HepG2 (cell line): ENCODE data around the gene MSI2. TPM values are rescaled to one million over a fixed set of nuclear protein-coding genes. Genes with fewer than 3 reads are reported as not detected.

Experiments
- ATAC-seq: fragments of 200-7000 bp; cut with Tn5 transposase; 3 replicates; pipeline ENCODE4 v1.9.1; 2020; ENCODE audit warnings: mild to moderate bottlenecking, moderate library complexity
- BruUV-seq: library from RNA; stranded (reverse); fragments of 400-500 nt; replicated peaks from 2 replicates; lab custom pipeline; 2021; lab: Mats Ljungman, UMichigan
- CTCF ChIA-PET: fragments of 300-600 bp; formaldehyde crosslinking; extraction: SDS; loops from one replicate; lab custom pipeline; 2021; ENCODE audit warnings: low total read pairs, inconsistent platforms, low intra/inter-chr PET ratio; lab: Yijun Ruan, JAX
- POLR2A ChIA-PET: fragments of 350-600 bp; sonication (Branson Sonifier 250); formaldehyde crosslinking; loops from one replicate; lab custom pipeline; 2020; ENCODE audit warnings: antibody characterized with exemption, inconsistent platforms; lab: Yijun Ruan, JAX
- DNase-seq: peaks from one replicate; pipeline ENCODE4 v3.0.0-alpha.2; 2015; ENCODE audit warnings: low spot score
- FAIRE-seq: peaks from 3 replicates; lab custom pipeline; 2011; peaks lifted over from hg19 to GRCh38; lab: Jason Lieb, UNC
- H2AFZ ChIP-seq: one replicate; pipeline ENCODE4 v1.6.1; 2011; ENCODE audit warnings: low read length, inconsistent platforms
- H3K27ac ChIP-seq: fragments of 300-600 bp; 3 replicates; pipeline ENCODE4 v1.8.0; 2011; ENCODE audit warnings: mixed run types, mild to moderate bottlenecking, mixed read lengths, low read length, inconsistent platforms; ENCODE audit not compliant: insufficient read depth; ENCODE audit errors: extremely low read length
- H3K27me3 ChIP-seq, 2 experiments: fragments of 200-600 bp in 1 of 2; 2 replicates in 1 of 2; 3 replicates in 1 of 2; pipeline versions ENCODE4 v1.6.0 to v1.8.0; 2011; ENCODE audit warnings: low read length in 2 of 2, mild to moderate bottlenecking in 2 of 2, moderate library complexity in 2 of 2, inconsistent platforms in 1 of 2; ENCODE audit not compliant: insufficient read depth in 2 of 2, control insufficient read depth in 1 of 2
- H3K36me3 ChIP-seq, 2 experiments: fragments of 200-600 bp in 1 of 2; replicated peaks in 1 of 2; 2 replicates in 1 of 2; 3 replicates in 1 of 2; pipeline versions ENCODE4 v1.5.1 to v1.8.0; 2011; ENCODE audit warnings: low read length in 2 of 2, inconsistent platforms in 1 of 2; ENCODE audit not compliant: insufficient read depth in 2 of 2, control insufficient read depth in 1 of 2
- H3K4me1 ChIP-seq: 2 replicates; pipeline ENCODE4 v1.5.1; 2012; ENCODE audit warnings: low read length, inconsistent platforms; ENCODE audit not compliant: insufficient read depth
- H3K4me2 ChIP-seq: 2 replicates; pipeline ENCODE4 v1.6.0; 2011; ENCODE audit warnings: low read depth, low read length, inconsistent platforms
- H3K4me3 ChIP-seq, 3 experiments: fragments of 200-600 bp in 1 of 3; sonication (generic), shearing (Covaris generic) in 1 of 3; replicated peaks in 1 of 3; 2 replicates each; pipeline ENCODE4 v1.5.1; 2011 to 2016; ENCODE audit warnings: low read length in 3 of 3, inconsistent platforms in 2 of 3, low read depth in 2 of 3, mild to moderate bottlenecking in 2 of 3, control low read depth in 1 of 3, mixed read lengths in 1 of 3; ENCODE audit not compliant: insufficient read depth in 1 of 3
- H3K79me2 ChIP-seq: one replicate; pipeline ENCODE4 v1.6.1; 2011; ENCODE audit warnings: low read length, inconsistent platforms; ENCODE audit not compliant: insufficient read depth
- H3K9ac ChIP-seq: 2 replicates; pipeline ENCODE4 v1.6.0; 2011; ENCODE audit warnings: mild to moderate bottlenecking, low read depth, low read length, inconsistent platforms; ENCODE audit not compliant: insufficient read depth
- H3K9me3 ChIP-seq: 2 replicates; pipeline ENCODE4 v1.5.1; 2012; ENCODE audit warnings: mild to moderate bottlenecking, low read length
- H4K20me1 ChIP-seq: 2 replicates; pipeline ENCODE4 v1.6.0; 2011; ENCODE audit warnings: inconsistent platforms, mild to moderate bottlenecking, low read length, moderate library complexity; ENCODE audit not compliant: insufficient read depth
- BRF2 ChIP-seq: sonication (generic); formaldehyde crosslinking; IDR thresholded peaks from 2 replicates; pipeline ENCODE4 v1.8.1; 2022; ENCODE audit warnings: mild to moderate bottlenecking, missing genetic modification reagents
- FOSL1 ChIP-seq: sonication (generic); formaldehyde crosslinking; IDR thresholded peaks from 2 replicates; pipeline ENCODE4 v1.9.0; 2021; ENCODE audit warnings: missing genetic modification reagents, borderline replicate concordance
- FOSL2 ChIP-seq: sonication (generic); formaldehyde crosslinking; IDR thresholded peaks from 2 replicates; pipeline ENCODE4 v1.4.0; 2020; ENCODE audit warnings: missing genetic modification reagents
- HNRNPLL ChIP-seq: fragments of 200-400 bp; formaldehyde crosslinking; IDR thresholded peaks from 2 replicates; pipeline ENCODE4 v1.6.1; 2017; ENCODE audit warnings: mild to moderate bottlenecking, low read depth, low read length; ENCODE audit not compliant: poor library complexity, severe bottlenecking
- KLF11 ChIP-seq: IDR thresholded peaks from 2 replicates; pipeline ENCODE4 v1.6.1; 2016; ENCODE audit warnings: missing compliant biosample characterization
- PAX8 ChIP-seq: sonication (generic); formaldehyde crosslinking; IDR thresholded peaks from 2 replicates; pipeline ENCODE4 v1.8.0; 2022; ENCODE audit warnings: mild to moderate bottlenecking, missing genetic modification reagents, borderline replicate concordance
- PITX1 ChIP-seq: sonication (generic); formaldehyde crosslinking; IDR thresholded peaks from 2 replicates; pipeline ENCODE4 v1.5.1; 2020; ENCODE audit warnings: mild to moderate bottlenecking, missing genetic modification reagents
- RAD51 ChIP-seq: fragments of 450-650 bp; IDR thresholded peaks from 2 replicates; pipeline ENCODE4 v1.6.1; 2016; ENCODE audit warnings: borderline replicate concordance
- RNF219 ChIP-seq: sonication (generic); formaldehyde crosslinking; IDR thresholded peaks from 2 replicates; pipeline ENCODE4 v1.5.0; 2020; ENCODE audit warnings: mild to moderate bottlenecking, missing genetic modification reagents
- ZNF333 ChIP-seq: sonication (generic); formaldehyde crosslinking; IDR thresholded peaks from 2 replicates; pipeline ENCODE4 v1.4.0; 2020; ENCODE audit warnings: mild to moderate bottlenecking, missing genetic modification reagents, borderline replicate concordance
- ZNF430 ChIP-seq: sonication (generic); formaldehyde crosslinking; IDR thresholded peaks from 2 replicates; pipeline ENCODE4 v1.9.0; 2021; ENCODE audit warnings: mild to moderate bottlenecking, missing genetic modification reagents
- ZNF530 ChIP-seq: sonication (generic); formaldehyde crosslinking; IDR thresholded peaks from 2 replicates; pipeline ENCODE4 v1.5.0; 2020; ENCODE audit warnings: low read depth, mild to moderate bottlenecking, missing genetic modification reagents
- ZNF83 ChIP-seq: sonication (generic); formaldehyde crosslinking; IDR thresholded peaks from 2 replicates; pipeline ENCODE4 v1.4.0; 2020; ENCODE audit warnings: missing genetic modification reagents, mild to moderate bottlenecking, borderline replicate concordance
- WGBS: methylation state at CpG from one replicate; pipeline ENCODE4 v1.1.6; 2017; ENCODE audit warnings: low lambda C conversion rate; 5-methylcytosine and 5-hydroxymethylcytosine counted together
- in situ Hi-C: cut with HindIII; loops from 2 replicates; pipeline ENCODE4 v1.10.0; 2017; ENCODE audit warnings: low pct_unique_long_range_greater_than_20kb; ENCODE audit not compliant: extremely low pct_ligation_motif_present
- intact Hi-C: fragments of 100-400 bp; cut with micrococcal nuclease; formaldehyde crosslinking; loops from one replicate; pipeline ENCODE4 v1.10.0; 2022; ENCODE audit not compliant: unreplicated experiment
- polyA plus RNA-seq, 8 experiments: library from polyadenylated mRNA; depleted of rRNA in 3 of 8; stranded (reverse) in 7 of 8; unstranded in 1 of 8; fragments of >200 nt; fragmentation: Illumina TruSeq in 4 of 8; extraction: Trizol in 4 of 8; gene quantifications; 2 replicates each; pipeline versions ENCODE4 v1.2.1 to v1.2.3, GENCODE V29; 2011 to 2016; ENCODE audit warnings: low read depth in 4 of 8, missing spikeins in 1 of 8, mixed read lengths in 1 of 8; ENCODE audit not compliant: insufficient read depth in 1 of 8
- total RNA-seq, 5 experiments: library from RNA; depleted of rRNA; stranded (reverse); fragments of >200 nt; fragmentation: Illumina TruSeq; extraction: Trizol; gene quantifications; 2 replicates each; pipeline ENCODE4 v1.2.3, GENCODE V29; 2016; ENCODE audit warnings: low read depth in 1 of 5

MSI2 gene
- total and polyA plus RNA-seq, 2 of the 13 experiments (the other 11 are each of a cell fraction or from before 2014, with no cell fraction given): 77.5 to 78.4 TPM

DNA sequence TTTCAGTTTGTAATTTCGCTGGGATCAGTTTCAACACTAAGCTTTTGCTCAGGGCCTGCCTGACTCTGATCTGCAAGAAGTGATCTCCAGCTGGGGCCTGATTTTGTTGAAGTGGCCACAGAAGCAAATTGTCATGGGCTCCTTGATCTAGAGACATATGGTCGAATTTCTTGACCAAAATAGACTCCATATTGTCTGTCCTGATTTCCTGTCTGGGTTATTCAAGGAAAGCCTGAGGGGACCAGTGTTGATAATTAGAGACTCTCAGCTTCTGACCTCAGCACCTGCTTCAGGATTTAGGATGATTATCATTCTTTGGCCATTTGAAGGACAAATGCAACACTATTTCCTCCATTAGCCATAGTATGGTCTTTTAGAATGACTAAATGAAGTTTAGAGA lies 48.9 kb upstream of the MSI2 start:
- H4K20me1 ChIP-seq: no peaks in the 10 kb centered on the region
- POLR2A ChIA-PET: no interaction called here

More for the DNA sequence above, 48.9 kb upstream of the MSI2 start:
- Histone ChIP-seq H3K4me3 (no peak overlapping the region), H3K9me3 (peaks cover 5% of the 10 kb centered on the region), H3K4me1 (peaks cover 7% of the 10 kb centered on the region; the same call in 1 of the 2 replicates), H3K9ac (no peak overlapping the region), H3K79me2 (no peaks in the 10 kb centered on the region), H2AFZ (no peak overlapping the region), H3K27ac (no peak overlapping the region), H3K27me3 (peaks cover 0 to 21% of the 10 kb centered on the region in 2 experiments; a peak in 4 of 5 replicates), H3K4me2 (no peak overlapping the region), H3K36me3 (no peaks in the 10 kb centered on the region)
- DNase-seq (no peak), ATAC-seq (no peak), FAIRE-seq (no peak)
- TF ChIP-seq BRF2 (CRISPR knock-in tag) (no peak), ZNF530 (CRISPR knock-in tag) (no peak), PITX1 (CRISPR knock-in tag) (no peak), RNF219 (CRISPR knock-in tag) (no peak), RAD51 (no peak), PAX8 (no peak), ZNF333 (CRISPR knock-in tag) (no peak), KLF11 (no peak), ZNF83 (CRISPR knock-in tag) (no peak), FOSL1 (CRISPR knock-in tag) (no peak), HNRNPLL (no peak), ZNF430 (CRISPR knock-in tag) (no peak), FOSL2 (no peak)
- CTCF ChIA-PET: no interaction called here
- 2% methylated on average over 2 of the region's 2 CpGs for WGBS
- BruUV-seq: no TSS peak
- in situ Hi-C loops (no loop called here), intact Hi-C loops (no loop called here)
